ELF-1 (cell line): Measurements from ENCODE around the gene ANKRD55.
"Not testable (repeated sequence)": the region's sequence is repeated elsewhere in the genome, so short reads cannot be mapped to it uniquely, and the experiment has no call there.

ENCODE experiments used
- DNase-seq: peaks from one replicate; pipeline ENCODE4 v3.0.0-alpha.2; 2016; ENCODE audit warnings: low read depth, low spot score

Gene ANKRD55

GRCh38 chr5:56145106-56145505 lies 88.0 kb downstream of the ANKRD55 start:
- peak; percentile 76 for DNase-seq

GRCh38 chr5:56144211-56144610 lies 88.9 kb downstream of the ANKRD55 start:
- no peak for DNase-seq

- no peak for DNase-seq
Observed at GRCh38 chr5:56143373-56143714, 89.8 kb downstream of the ANKRD55 start.

- DNase-seq, result peak; percentile 13
Observed at GRCh38 chr5:56142614-56143372, 90.3 kb downstream of the ANKRD55 start.

- peak; percentile 50 for DNase-seq
Observed at GRCh38 chr5:56142233-56142613, 90.9 kb downstream of the ANKRD55 start.

GRCh38 chr5:56140073-56140472 lies 93.1 kb downstream of the ANKRD55 start:
- no peak for DNase-seq

- no peak for DNase-seq
Observed at GRCh38 chr5:56130664-56131063, 102.5 kb downstream of the ANKRD55 start.

- no peak for DNase-seq
Observed at GRCh38 chr5:56129288-56129687, 103.8 kb downstream of the ANKRD55 start.

- no peak for DNase-seq
Observed at GRCh38 chr5:56128113-56128512, 105.0 kb downstream of the ANKRD55 start.

- DNase-seq, result no peak
Observed at GRCh38 chr5:56126487-56127179, 106.5 kb downstream of the ANKRD55 start.

GRCh38 chr5:56123531-56124243 lies 109.4 kb downstream of the ANKRD55 start:
- peak; percentile 92 for DNase-seq

- not testable (repeated sequence) for DNase-seq
Observed at GRCh38 chr5:56122360-56122985, 110.7 kb downstream of the ANKRD55 start.

GRCh38 chr5:56119050-56119449 lies 114.1 kb downstream of the ANKRD55 start:
- DNase-seq, result no peak

GRCh38 chr5:56116599-56117141 lies 116.5 kb downstream of the ANKRD55 start:
- DNase-seq, result no peak

GRCh38 chr5:56115589-56115988 lies 117.5 kb downstream of the ANKRD55 start:
- DNase-seq, result no peak

GRCh38 chr5:56112526-56113121 lies 120.5 kb downstream of the ANKRD55 start:
- DNase-seq, result no peak

GRCh38 chr5:56111404-56111781 lies 121.7 kb downstream of the ANKRD55 start:
- no peak for DNase-seq

GRCh38 chr5:56110646-56111403 lies 122.3 kb downstream of the ANKRD55 start:
- DNase-seq, result no peak

- no peak for DNase-seq
Observed at GRCh38 chr5:56108246-56108645, 124.9 kb downstream of the ANKRD55 start.

- no peak for DNase-seq
Observed at GRCh38 chr5:56106837-56107236, 126.3 kb downstream of the ANKRD55 start.
